ENCODE data around the gene KIR3DL1.
"Not testable (repeated sequence)": the region's sequence is repeated elsewhere in the genome, so short reads cannot be mapped to it uniquely, and the experiment has no call there.

Gene KIR3DL1

DNA sequence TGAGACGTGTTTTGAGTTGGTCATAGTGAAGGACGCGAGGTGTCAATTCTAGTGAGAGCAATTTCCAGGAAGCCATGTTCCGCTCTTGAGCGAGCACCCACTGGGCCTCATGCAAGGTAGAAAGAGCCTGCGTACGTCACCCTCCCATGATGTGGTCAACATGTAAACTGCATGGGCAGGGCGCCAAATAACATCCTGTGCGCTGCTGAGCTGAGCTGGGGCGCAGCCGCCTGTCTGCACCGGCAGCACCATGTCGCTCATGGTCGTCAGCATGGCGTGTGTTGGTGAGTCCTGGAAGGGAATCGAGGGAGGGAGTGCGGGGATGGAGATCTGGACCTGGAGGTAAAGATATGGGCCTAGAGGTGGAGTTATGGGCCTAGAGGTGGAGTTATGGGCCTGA, at the start of gene KIR3DL1:
Gene KIR3DL1 (plus strand): TSS at position 218 of the 400 bp plus-strand sequence.
- H3K4me1 Mint-ChIP-seq; H3K36me3 Mint-ChIP-seq; H3K9me3 Mint-ChIP-seq; ATAC-seq (ENCODE audit: low read depth); H3K27ac Mint-ChIP-seq; H3K4me3 Mint-ChIP-seq; DNase-seq (ENCODE audit: low spot score in 2 of 2): not testable (repeated sequence)
- H3K27me3 Mint-ChIP-seq, result peaks cover 13% of the 10 kb centered on the region

DNA sequence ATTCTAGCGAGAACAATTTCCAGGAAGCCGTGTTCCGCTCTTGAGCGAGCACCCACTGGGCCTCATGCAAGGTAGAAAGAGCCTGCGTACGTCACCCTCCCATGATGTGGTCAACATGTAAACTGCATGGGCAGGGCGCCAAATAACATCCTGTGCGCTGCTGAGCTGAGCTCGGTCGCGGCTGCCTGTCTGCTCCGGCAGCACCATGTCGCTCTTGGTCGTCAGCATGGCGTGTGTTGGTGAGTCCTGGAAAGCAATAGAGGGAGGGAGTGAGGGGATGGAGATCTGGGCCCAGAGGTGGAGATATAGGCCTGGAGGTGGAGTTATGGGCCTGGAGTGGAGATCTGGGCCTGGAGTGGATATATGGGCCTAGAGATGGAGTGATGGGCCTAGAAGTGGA, 46.6 kb upstream of the KIR3DL1 start, which contains the start of gene KIR2DL1:
Gene KIR2DL1 (plus strand): TSS at position 148 of the 400 bp plus-strand sequence. CDS start 58 bp downstream, at position 206.
- H3K36me3 Mint-ChIP-seq, result not testable (repeated sequence)

GRCh38 chr19:54770511-54770910, 45.8 kb upstream of the KIR3DL1 start:
- H3K36me3 Mint-ChIP-seq, result not testable (repeated sequence)

More for the DNA sequence above, 46.6 kb upstream of the KIR3DL1 start, which contains the start of gene KIR2DL1:
- not testable (repeated sequence) for H3K4me3 Mint-ChIP-seq; DNase-seq (ENCODE audit: low spot score in 2 of 2); H3K27ac Mint-ChIP-seq; H3K9me3 Mint-ChIP-seq; H3K4me1 Mint-ChIP-seq; ATAC-seq (ENCODE audit: low read depth)
- H3K27me3 Mint-ChIP-seq, result peaks cover 13% of the 10 kb centered on the region

DNA sequence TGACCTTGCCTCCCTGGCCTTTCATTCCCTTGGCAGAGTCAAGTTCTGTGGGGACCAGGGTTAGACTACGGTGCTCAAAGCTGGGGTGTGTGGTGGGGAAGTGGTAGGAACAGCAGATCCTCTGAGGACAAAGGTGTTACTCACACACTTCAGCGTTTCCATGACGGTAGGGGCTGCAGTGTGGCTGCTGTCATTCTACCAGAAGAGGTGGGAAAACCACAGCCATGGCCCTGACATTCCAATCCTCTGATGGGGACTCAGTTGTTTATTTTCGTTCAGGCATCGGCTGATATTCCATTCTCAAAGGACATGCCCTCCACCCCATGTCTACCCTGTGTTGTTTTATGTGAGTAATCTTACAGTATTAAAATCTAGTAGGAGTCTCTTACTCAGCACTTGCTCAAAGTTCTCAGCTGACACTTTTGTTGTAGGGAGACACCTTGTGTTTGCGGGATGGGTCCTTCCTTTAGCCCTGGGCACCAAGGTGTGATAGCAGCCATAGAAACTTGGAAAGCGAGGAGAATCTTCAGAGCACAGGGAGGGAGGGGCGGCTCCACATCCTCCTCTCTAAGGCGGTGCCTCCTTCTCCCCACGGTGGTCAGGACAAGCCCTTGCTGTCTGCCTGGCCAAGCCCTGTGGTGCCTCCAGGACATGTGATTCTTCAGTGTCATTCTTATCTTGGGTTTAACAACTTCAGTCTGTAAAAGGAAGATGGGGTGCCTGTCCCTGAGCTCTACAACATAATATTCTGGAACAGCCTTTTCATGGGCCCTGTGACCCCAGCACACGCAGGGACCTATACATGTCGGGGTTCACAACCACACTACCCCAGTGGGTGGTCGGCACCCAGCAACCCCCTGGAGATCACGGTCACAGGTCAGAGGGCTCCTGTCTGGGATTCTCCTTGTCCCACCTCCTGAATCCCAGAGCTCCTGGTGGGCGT, 45.0 kb upstream of the KIR3DL1 start:
- H3K9me3 Mint-ChIP-seq; H3K4me3 Mint-ChIP-seq; H3K36me3 Mint-ChIP-seq; H3K27ac Mint-ChIP-seq; DNase-seq (ENCODE audit: low spot score in 2 of 2); H3K4me1 Mint-ChIP-seq; ATAC-seq (ENCODE audit: low read depth): not testable (repeated sequence)
- peaks cover 11% of the 10 kb centered on the region for H3K27me3 Mint-ChIP-seq

More at GRCh38 chr19:54770511-54770910, 45.8 kb upstream of the KIR3DL1 start:
- H3K9me3 Mint-ChIP-seq; ATAC-seq (ENCODE audit: low read depth); DNase-seq (ENCODE audit: low spot score in 2 of 2); H3K27ac Mint-ChIP-seq; H3K4me1 Mint-ChIP-seq; H3K4me3 Mint-ChIP-seq: not testable (repeated sequence)
- peaks cover 11% of the 10 kb centered on the region for H3K27me3 Mint-ChIP-seq

DNA sequence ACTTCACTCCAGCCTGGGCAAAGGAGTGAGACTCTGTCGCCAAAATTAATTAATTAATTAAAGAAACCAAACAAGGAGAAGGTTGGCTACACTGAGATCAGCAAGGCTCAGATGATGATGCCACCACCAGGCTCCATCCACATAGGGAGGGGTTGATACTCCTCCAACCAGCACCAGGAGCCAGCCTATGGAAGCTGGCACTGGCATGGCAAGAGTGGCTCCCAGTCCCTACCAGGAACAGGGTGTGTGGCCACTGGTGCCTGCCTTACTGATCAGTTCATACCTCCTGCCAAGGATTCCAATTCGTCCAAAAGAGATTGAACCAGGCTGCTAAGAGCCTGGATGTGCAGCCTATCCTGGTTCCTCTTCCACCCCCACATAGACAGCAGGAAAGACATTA, 43.6 kb upstream of the KIR3DL1 start:
- not testable (repeated sequence) for H3K36me3 Mint-ChIP-seq; H3K27ac Mint-ChIP-seq; DNase-seq (ENCODE audit: low spot score in 2 of 2); H3K4me1 Mint-ChIP-seq; H3K9me3 Mint-ChIP-seq; ATAC-seq (ENCODE audit: low read depth); H3K4me3 Mint-ChIP-seq; H3K27me3 Mint-ChIP-seq

- not testable (repeated sequence) for H3K4me1 Mint-ChIP-seq; ATAC-seq (ENCODE audit: low read depth); H3K9me3 Mint-ChIP-seq; H3K27ac Mint-ChIP-seq; DNase-seq (ENCODE audit: low spot score in 2 of 2); H3K4me3 Mint-ChIP-seq; H3K36me3 Mint-ChIP-seq
- peaks cover 10% of the 10 kb centered on the region for H3K27me3 Mint-ChIP-seq
These were observed 41.0 kb upstream of the KIR3DL1 start for GRCh38 chr19:54775095-54775815.

GRCh38 chr19:54775830-54776229, 40.4 kb upstream of the KIR3DL1 start:
- H3K36me3 Mint-ChIP-seq; DNase-seq (ENCODE audit: low spot score in 2 of 2); H3K27me3 Mint-ChIP-seq; H3K27ac Mint-ChIP-seq; ATAC-seq (ENCODE audit: low read depth); H3K4me3 Mint-ChIP-seq; H3K4me1 Mint-ChIP-seq; H3K9me3 Mint-ChIP-seq: not testable (repeated sequence)

DNA sequence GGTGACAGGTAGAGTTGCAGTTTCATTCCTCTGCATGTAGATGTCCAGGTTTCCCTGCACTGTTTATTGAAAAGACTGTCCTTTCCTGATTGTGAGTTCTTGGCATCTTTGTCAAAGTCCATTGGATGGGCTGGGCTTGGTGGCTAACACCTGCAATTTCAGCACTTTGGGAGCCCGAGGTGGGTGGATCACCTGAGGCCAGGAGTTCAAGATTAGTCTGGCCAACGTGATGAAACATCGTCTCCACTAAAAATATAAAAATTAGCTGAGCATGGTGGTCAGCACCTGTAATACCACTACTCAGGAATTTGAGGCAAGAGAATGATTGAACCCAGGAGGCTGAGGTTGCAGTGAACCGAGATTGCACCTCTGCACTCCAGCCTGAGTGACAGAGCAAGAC, 38.4 kb upstream of the KIR3DL1 start:
- not testable (repeated sequence) for H3K4me3 Mint-ChIP-seq; H3K36me3 Mint-ChIP-seq; H3K27ac Mint-ChIP-seq; H3K4me1 Mint-ChIP-seq; DNase-seq (ENCODE audit: low spot score in 2 of 2); H3K27me3 Mint-ChIP-seq; H3K9me3 Mint-ChIP-seq; ATAC-seq (ENCODE audit: low read depth)

DNA sequence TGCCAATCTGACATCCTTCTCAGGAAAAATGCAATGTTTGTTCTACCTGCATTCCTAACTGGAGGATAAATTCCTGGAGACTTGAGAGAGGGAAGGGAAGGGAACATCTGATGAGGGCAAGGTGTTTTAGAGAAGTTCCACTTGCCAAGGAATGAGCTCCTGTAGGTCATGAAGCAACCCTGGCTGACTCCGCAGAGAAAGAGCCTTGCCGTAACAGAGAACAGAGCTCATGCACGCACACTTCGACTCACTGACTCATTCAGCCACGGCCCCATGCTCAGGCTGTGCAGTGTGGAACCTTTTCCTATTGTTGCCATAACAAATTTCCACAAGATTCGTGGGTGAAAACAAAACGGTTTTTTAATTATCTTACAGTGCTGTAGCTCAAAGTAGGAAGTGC, 37.4 kb upstream of the KIR3DL1 start:
- DNase-seq (ENCODE audit: low spot score in 2 of 2); H3K4me3 Mint-ChIP-seq; H3K27me3 Mint-ChIP-seq; ATAC-seq (ENCODE audit: low read depth); H3K9me3 Mint-ChIP-seq; H3K36me3 Mint-ChIP-seq; H3K27ac Mint-ChIP-seq; H3K4me1 Mint-ChIP-seq: not testable (repeated sequence)

- not testable (repeated sequence) for H3K36me3 Mint-ChIP-seq; H3K27ac Mint-ChIP-seq; ATAC-seq (ENCODE audit: low read depth); H3K4me1 Mint-ChIP-seq; H3K4me3 Mint-ChIP-seq; DNase-seq (ENCODE audit: low spot score in 2 of 2); H3K9me3 Mint-ChIP-seq
- H3K27me3 Mint-ChIP-seq, result peaks cover 18% of the 10 kb centered on the region
These were observed 33.4 kb upstream of the KIR3DL1 start for GRCh38 chr19:54782916-54783315.

GRCh38 chr19:54786091-54786723, 30.1 kb upstream of the KIR3DL1 start:
- not testable (repeated sequence) for DNase-seq (ENCODE audit: low spot score in 2 of 2); H3K36me3 Mint-ChIP-seq; H3K27ac Mint-ChIP-seq; ATAC-seq (ENCODE audit: low read depth); H3K4me3 Mint-ChIP-seq; H3K4me1 Mint-ChIP-seq; H3K9me3 Mint-ChIP-seq
- H3K27me3 Mint-ChIP-seq, result peaks cover 19% of the 10 kb centered on the region

- not testable (repeated sequence) for H3K36me3 Mint-ChIP-seq; ATAC-seq (ENCODE audit: low read depth); H3K4me1 Mint-ChIP-seq; DNase-seq (ENCODE audit: low spot score in 2 of 2); H3K27ac Mint-ChIP-seq; H3K9me3 Mint-ChIP-seq; H3K4me3 Mint-ChIP-seq
- H3K27me3 Mint-ChIP-seq, result peaks cover 20% of the 10 kb centered on the region
These were observed 28.1 kb upstream of the KIR3DL1 start for GRCh38 chr19:54788154-54788553.

GRCh38 chr19:54790711-54791110, 25.6 kb upstream of the KIR3DL1 start:
- Mint-ChIP-seq H3K9me3 (peaks cover 3% of the 10 kb centered on the region), H3K27ac (no peak overlapping the region), H3K36me3 (no peaks in the 10 kb centered on the region), H3K4me1 (peaks cover 12% of the 10 kb centered on the region), H3K4me3 (no peak overlapping the region), H3K27me3 (peaks cover 18% of the 10 kb centered on the region)
- ATAC-seq (ENCODE audit: low read depth), result no peak
- no peak for DNase-seq (ENCODE audit: low spot score in 2 of 2)

DNA sequence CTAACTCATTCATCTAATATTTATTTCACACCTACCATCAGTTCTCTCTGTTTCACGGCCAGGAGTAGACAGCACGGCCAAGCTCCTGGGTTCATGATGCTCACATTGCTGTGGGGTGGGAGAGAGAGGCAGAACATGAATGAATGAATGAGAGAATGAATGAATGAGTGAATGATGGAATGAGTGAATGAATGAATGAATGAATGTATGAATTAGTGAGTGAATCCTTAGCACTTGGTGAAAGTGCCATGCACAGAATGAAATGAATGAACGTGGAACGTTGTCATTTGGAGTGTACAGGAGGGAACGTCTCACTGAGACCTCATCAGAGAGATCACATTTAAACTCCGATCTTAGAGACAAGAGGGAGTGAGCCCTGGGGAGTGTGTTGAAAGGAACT, 24.8 kb upstream of the KIR3DL1 start:
- Mint-ChIP-seq H3K27ac (no peak overlapping the region), H3K27me3 (peaks cover 17% of the 10 kb centered on the region), H3K4me1 (peaks cover 13% of the 10 kb centered on the region), H3K9me3 (peaks cover 4% of the 10 kb centered on the region), H3K36me3 (no peaks in the 10 kb centered on the region), H3K4me3 (no peak overlapping the region)
- DNase-seq (ENCODE audit: low spot score in 2 of 2), result no peak
- ATAC-seq (ENCODE audit: low read depth), result no peak
